ENCODE data around the gene NPL. TPM values are rescaled to one million over a fixed set of nuclear protein-coding genes. Genes with fewer than 3 reads are reported as not detected.

The NPL gene
- total RNA-seq = 100 to 1,000 TPM in 1 of 4 donors, 10 to 100 TPM in 3; 16.2 to 132 (median 30.0) TPM

GRCh38 chr1:182789138-182790076 is at the start of gene NPL:
Gene NPL (plus strand): TSS chr1:182789773. CDS start chr1:182794372, 4,599 bp downstream.
- TF ChIP-seq, protein P1, sequence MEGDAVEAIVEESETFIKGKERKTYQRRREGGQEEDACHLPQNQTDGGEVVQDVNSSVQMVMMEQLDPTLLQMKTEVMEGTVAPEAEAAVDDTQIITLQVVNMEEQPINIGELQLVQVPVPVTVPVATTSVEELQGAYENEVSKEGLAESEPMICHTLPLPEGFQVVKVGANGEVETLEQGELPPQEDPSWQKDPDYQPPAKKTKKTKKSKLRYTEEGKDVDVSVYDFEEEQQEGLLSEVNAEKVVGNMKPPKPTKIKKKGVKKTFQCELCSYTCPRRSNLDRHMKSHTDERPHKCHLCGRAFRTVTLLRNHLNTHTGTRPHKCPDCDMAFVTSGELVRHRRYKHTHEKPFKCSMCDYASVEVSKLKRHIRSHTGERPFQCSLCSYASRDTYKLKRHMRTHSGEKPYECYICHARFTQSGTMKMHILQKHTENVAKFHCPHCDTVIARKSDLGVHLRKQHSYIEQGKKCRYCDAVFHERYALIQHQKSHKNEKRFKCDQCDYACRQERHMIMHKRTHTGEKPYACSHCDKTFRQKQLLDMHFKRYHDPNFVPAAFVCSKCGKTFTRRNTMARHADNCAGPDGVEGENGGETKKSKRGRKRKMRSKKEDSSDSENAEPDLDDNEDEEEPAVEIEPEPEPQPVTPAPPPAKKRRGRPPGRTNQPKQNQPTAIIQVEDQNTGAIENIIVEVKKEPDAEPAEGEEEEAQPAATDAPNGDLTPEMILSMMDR (IDR thresholded peaks at IDR 0.05; ENCODE audit: low read depth) = no peak

- TF ChIP-seq, protein P1 (IDR thresholded peaks at IDR 0.05; ENCODE audit: low read depth) = no peak
These were observed 49.5 kb upstream of the NPL start for GRCh38 chr1:182740120-182740519.

GRCh38 chr1:182742780-182743179 is 46.8 kb upstream of the NPL start:
- TF ChIP-seq, protein P1 (IDR thresholded peaks at IDR 0.05; ENCODE audit: low read depth) = no peak

GRCh38 chr1:182752077-182752988 is 37.2 kb upstream of the NPL start:
- TF ChIP-seq, protein P1 (IDR thresholded peaks at IDR 0.05; ENCODE audit: low read depth) = no peak

GRCh38 chr1:182754087-182754486 is 35.5 kb upstream of the NPL start:
- TF ChIP-seq, protein P1 (IDR thresholded peaks at IDR 0.05; ENCODE audit: low read depth) = no peak

- TF ChIP-seq, protein P1 (IDR thresholded peaks at IDR 0.05; ENCODE audit: low read depth) = no peak
These were observed 34.8 kb upstream of the NPL start for GRCh38 chr1:182754543-182755314.

Data from subcutaneous adipose tissue (tissue), 4 donors.